SU-DHL-6 (cell line): Measurements from ENCODE around the gene ADD2.

Experiments
- H2AFZ ChIP-seq: fragments of 200-600 bp; sonication (generic); 2 replicates; pipeline ENCODE4 v1.6.1; 2014; ENCODE audit warnings: low read depth, mild to moderate bottlenecking, moderate library complexity, mixed read lengths, antibody characterized with exemption, low read length; ENCODE audit not compliant: severe bottlenecking
- H3F3A ChIP-seq: fragments of 200-600 bp; shearing (Covaris generic); 2 replicates; pipeline ENCODE4 v1.6.0; 2016; ENCODE audit warnings: antibody characterized with exemption, mild to moderate bottlenecking; ENCODE audit not compliant: insufficient read depth
- H3K27ac ChIP-seq: fragments of 200-600 bp; sonication (generic); 2 replicates; pipeline ENCODE4 v1.5.1; 2016; ENCODE audit warnings: low read depth, mild to moderate bottlenecking, low read length, moderate library complexity, mixed read lengths
- H3K27me3 ChIP-seq: fragments of 200-600 bp; sonication (generic), shearing (Covaris generic); 2 replicates; pipeline ENCODE4 v1.6.0; 2014; ENCODE audit warnings: mild to moderate bottlenecking, low read length
- H3K36me3 ChIP-seq: fragments of 200-600 bp; sonication (generic); 2 replicates; pipeline ENCODE4 v1.6.1; 2014; ENCODE audit warnings: mild to moderate bottlenecking, low read length, mixed read lengths
- H3K4me2 ChIP-seq: fragments of 300-600, 200-600 bp; shearing (Covaris generic), sonication (generic); 2 replicates; pipeline ENCODE4 v1.6.0; 2014; ENCODE audit warnings: low read length, low read depth, mild to moderate bottlenecking; ENCODE audit not compliant: poor library complexity, severe bottlenecking
- H3K4me3 ChIP-seq: fragments of 200-600 bp; sonication (generic); 2 replicates; pipeline ENCODE4 v1.5.1; 2014; ENCODE audit warnings: antibody characterized with exemption, low read length, mild to moderate bottlenecking, mixed read lengths; ENCODE audit not compliant: insufficient read depth, poor library complexity, severe bottlenecking
- H3K79me2 ChIP-seq: fragments of 200-600 bp; sonication (generic); 2 replicates; pipeline ENCODE4 v1.6.1; 2014; ENCODE audit warnings: mild to moderate bottlenecking, low read length, moderate library complexity; ENCODE audit not compliant: insufficient read depth
- H3K9ac ChIP-seq: fragments of 200-600 bp; sonication (generic); 2 replicates; pipeline ENCODE4 v1.7.0; 2014; ENCODE audit warnings: mild to moderate bottlenecking, low read length
- H3K9me2 ChIP-seq: fragments of 200-600 bp; sonication (generic); replicated peaks from 2 replicates; pipeline ENCODE4 v1.6.1; 2014; ENCODE audit warnings: low read length; ENCODE audit not compliant: insufficient read depth
- H3K9me3 ChIP-seq: fragments of 200-600 bp; sonication (generic); 2 replicates; pipeline ENCODE4 v1.6.1; 2014; ENCODE audit warnings: low read length, mixed read lengths; ENCODE audit not compliant: insufficient read depth
- H4K20me1 ChIP-seq: fragments of 200-600 bp; sonication (generic); 2 replicates; pipeline ENCODE4 v1.6.1; 2014; ENCODE audit warnings: low read depth, mild to moderate bottlenecking, antibody characterized with exemption, low read length, moderate library complexity, mixed read lengths
- EZH2phosphoT487 ChIP-seq: fragments of 200-600 bp; sonication (generic), shearing (Covaris generic); conservative IDR thresholded peaks from 2 replicates; pipeline ENCODE4 v1.6.1; 2018; ENCODE audit warnings: mild to moderate bottlenecking, antibody characterized with exemption, low read length, moderate library complexity, mixed read lengths
- TF ChIP-seq, protein P1 (sequence below): fragments of 200-600 bp; sonication (generic); IDR thresholded peaks from one replicate; pipeline ENCODE4 v1.5.1; 2017; ENCODE audit warnings: antibody characterized with exemption, mild to moderate bottlenecking, low read length, moderate library complexity; ENCODE audit not compliant: insufficient read depth, poor library complexity, severe bottlenecking

ADD2 gene

DNA sequence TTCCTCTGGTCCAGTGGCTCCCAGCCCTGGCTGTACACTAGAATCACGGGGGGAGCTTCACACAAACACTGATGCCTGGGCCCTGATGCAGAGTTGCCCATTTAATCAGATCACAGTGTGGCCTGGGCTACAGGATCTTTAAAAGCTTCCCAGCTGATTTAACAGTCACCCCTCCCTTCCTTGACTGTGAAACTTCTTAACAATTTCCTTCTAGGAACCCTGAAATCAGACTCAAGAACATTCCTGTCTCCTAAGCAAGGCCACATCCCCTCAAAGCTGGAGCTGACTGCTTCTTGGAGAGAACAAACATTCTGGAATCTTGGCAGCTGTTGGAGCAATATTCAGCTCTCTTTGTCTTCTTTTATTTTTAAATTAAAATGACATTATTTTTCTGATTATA lies 88.7 kb downstream of the ADD2 start:
- TF ChIP-seq, protein P1, sequence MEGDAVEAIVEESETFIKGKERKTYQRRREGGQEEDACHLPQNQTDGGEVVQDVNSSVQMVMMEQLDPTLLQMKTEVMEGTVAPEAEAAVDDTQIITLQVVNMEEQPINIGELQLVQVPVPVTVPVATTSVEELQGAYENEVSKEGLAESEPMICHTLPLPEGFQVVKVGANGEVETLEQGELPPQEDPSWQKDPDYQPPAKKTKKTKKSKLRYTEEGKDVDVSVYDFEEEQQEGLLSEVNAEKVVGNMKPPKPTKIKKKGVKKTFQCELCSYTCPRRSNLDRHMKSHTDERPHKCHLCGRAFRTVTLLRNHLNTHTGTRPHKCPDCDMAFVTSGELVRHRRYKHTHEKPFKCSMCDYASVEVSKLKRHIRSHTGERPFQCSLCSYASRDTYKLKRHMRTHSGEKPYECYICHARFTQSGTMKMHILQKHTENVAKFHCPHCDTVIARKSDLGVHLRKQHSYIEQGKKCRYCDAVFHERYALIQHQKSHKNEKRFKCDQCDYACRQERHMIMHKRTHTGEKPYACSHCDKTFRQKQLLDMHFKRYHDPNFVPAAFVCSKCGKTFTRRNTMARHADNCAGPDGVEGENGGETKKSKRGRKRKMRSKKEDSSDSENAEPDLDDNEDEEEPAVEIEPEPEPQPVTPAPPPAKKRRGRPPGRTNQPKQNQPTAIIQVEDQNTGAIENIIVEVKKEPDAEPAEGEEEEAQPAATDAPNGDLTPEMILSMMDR, result no peak
- no peak for TF ChIP-seq EZH2phosphoT487
- Histone ChIP-seq H3K4me2 (no peak overlapping the region), H4K20me1 (no peaks in the 10 kb centered on the region), H3F3A (no peaks in the 10 kb centered on the region), H3K27ac (no peak overlapping the region), H3K36me3 (no peaks in the 10 kb centered on the region), H3K27me3 (no peaks in the 10 kb centered on the region), H3K9ac (no peak overlapping the region), H3K4me3 (no peak overlapping the region), H3K79me2 (no peaks in the 10 kb centered on the region), H3K9me2 (no peaks in the 10 kb centered on the region), H3K9me3 (no peaks in the 10 kb centered on the region), H2AFZ (no peak overlapping the region)

DNA sequence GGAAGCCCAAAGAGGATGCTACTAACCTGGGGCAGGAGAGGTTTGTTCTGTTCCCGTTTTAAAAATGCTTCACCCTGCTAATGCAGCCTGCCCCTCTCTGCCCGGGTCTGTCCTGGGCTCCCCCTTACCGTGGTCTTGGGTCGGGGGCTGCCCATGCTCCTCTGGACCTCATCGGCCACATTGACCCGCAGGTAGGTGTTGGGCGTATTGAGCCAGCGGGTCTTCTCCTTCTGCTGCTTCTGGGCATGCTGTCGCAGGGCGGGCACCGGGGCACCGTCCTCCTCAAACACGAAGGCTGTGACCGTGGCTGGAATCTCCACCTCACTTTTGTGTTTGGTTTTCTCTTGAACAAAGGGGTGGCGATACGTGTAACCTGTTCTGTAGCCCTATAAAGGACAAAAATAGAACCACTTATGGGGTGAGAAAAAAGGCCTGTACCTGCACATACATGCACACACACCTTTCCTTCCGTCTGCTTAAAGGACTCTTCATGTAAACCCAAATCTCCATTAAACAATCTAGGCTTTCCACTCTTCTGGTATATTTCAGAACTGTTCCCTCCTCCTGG lies 89.3 kb downstream of the ADD2 start:
- H3K27ac ChIP-seq, result no peak overlapping the region
- no peaks in the 10 kb centered on the region for H3K79me2 ChIP-seq
- H3K9ac ChIP-seq, result no peak overlapping the region
- no peaks in the 10 kb centered on the region for H3K9me3 ChIP-seq
- H3K4me3 ChIP-seq, result no peak overlapping the region
- no peak overlapping the region for H2AFZ ChIP-seq
- H3K27me3 ChIP-seq, result no peaks in the 10 kb centered on the region
- no peak for TF ChIP-seq EZH2phosphoT487
- TF ChIP-seq, protein P1, result no peak
- H3K9me2 ChIP-seq, result no peaks in the 10 kb centered on the region
- H3K36me3 ChIP-seq, result no peaks in the 10 kb centered on the region
- H3F3A ChIP-seq, result no peaks in the 10 kb centered on the region
- H4K20me1 ChIP-seq, result no peaks in the 10 kb centered on the region
- no peak overlapping the region for H3K4me2 ChIP-seq

DNA sequence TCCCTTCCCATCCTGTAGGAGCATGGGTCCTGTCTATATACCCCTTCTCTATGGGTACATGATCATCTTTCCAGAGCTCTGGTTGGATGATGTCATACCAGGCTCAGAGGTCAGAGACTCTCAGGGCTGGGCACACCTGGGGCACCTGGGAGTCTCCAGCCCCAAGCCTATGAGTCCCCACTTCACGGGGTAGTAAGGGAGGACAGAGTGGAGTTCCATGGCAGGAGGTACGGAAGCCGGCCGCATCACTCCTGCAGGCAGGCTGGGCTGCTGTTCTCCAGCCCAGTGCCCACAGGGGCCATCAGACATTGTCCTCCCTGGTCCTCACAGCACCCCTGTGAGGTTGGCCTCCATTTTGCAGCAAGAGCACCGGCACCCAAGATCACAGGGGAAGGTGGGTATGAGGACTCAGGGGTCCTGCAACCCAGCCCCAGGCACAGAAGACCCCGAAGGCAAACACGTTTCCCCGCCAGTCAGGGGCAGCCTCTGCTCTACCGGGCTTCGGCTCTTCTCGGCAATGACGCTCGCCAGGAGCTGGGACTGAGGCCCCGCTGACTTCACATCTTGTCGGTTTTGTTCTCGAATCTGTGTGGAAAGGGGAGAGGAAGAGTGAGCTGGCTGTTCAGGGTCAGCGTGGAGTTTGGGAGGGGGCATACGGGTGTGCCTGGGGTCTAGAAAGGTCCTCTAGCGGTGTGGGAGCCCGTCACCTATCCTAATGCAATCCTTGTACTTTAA lies 91.5 kb downstream of the ADD2 start:
- Histone ChIP-seq H3F3A (no peaks in the 10 kb centered on the region), H3K27me3 (no peaks in the 10 kb centered on the region), H3K27ac (no peak overlapping the region), H2AFZ (no peak overlapping the region), H3K9ac (no peak overlapping the region), H3K9me3 (no peaks in the 10 kb centered on the region), H3K4me2 (no peak overlapping the region), H4K20me1 (no peaks in the 10 kb centered on the region), H3K79me2 (no peaks in the 10 kb centered on the region), H3K4me3 (no peak overlapping the region), H3K36me3 (no peaks in the 10 kb centered on the region), H3K9me2 (no peaks in the 10 kb centered on the region)
- no peak for TF ChIP-seq EZH2phosphoT487
- TF ChIP-seq, protein P1, result no peak
